A549 (cell line): ENCODE measurements around the gene FBXO7. TPM values are rescaled to one million over a fixed set of nuclear protein-coding genes. Genes with fewer than 3 reads are reported as not detected.

ENCODE experiments used
- ATAC-seq, 2 experiments: fragments of 200-7000 bp in 1 of 2; fragments of >200 bp in 1 of 2; cut with Nextera tagmentation in 1 of 2; cut with Tn5 transposase in 1 of 2; 3 replicates each; pipeline versions ENCODE4 v1.8.0 to v1.9.1; 2018 to 2020; ENCODE audit warnings: mild to moderate bottlenecking in 1 of 2, moderate library complexity in 1 of 2
- CTCF ChIA-PET: fragments of 300-600 bp; sonication (Branson Sonifier 250); formaldehyde crosslinking; extraction: SDS; loops from one replicate; lab custom pipeline; 2021; ENCODE audit warnings: antibody characterized with exemption, inconsistent platforms; lab: Yijun Ruan, JAX
- POLR2A ChIA-PET: fragments of 350-600 bp; formaldehyde crosslinking; extraction: SDS; loops from one replicate; lab custom pipeline; 2021; ENCODE audit warnings: antibody characterized with exemption, inconsistent platforms; lab: Yijun Ruan, JAX
- DNase-seq, 2 experiments: peaks; one replicate each; pipeline versions ENCODE4 v3.0.0 to v3.0.0-alpha.2; 2011 to 2016; ENCODE audit warnings: low read depth in 1 of 2, low spot score in 1 of 2
- FAIRE-seq: peaks from 2 replicates; lab custom pipeline; 2011; peaks lifted over from hg19 to GRCh38; lab: Jason Lieb, UNC
- H3K27ac ChIP-seq, 2 experiments: fragments of >200 bp; sonication (Bioruptor Twin); formaldehyde crosslinking; 3 replicates each; pipeline ENCODE4 v1.5.1; 2016 to 2017
- H3K4me1 ChIP-seq: fragments of >200 bp; sonication (Bioruptor Twin); formaldehyde crosslinking; 3 replicates; pipeline ENCODE4 v1.6.1; 2016
- H3K4me2 ChIP-seq: fragments of >200 bp; sonication (Bioruptor Twin); formaldehyde crosslinking; 3 replicates; pipeline ENCODE4 v1.6.1; 2016
- H3K4me3 ChIP-seq: fragments of >200 bp; sonication (Bioruptor Twin); formaldehyde crosslinking; 3 replicates; pipeline ENCODE4 v1.5.1; 2016
- H3K9me3 ChIP-seq: fragments of >200 bp; sonication (Bioruptor Twin); formaldehyde crosslinking; 3 replicates; pipeline ENCODE4 v1.6.1; 2016
- BCL3 ChIP-seq: fragments of >200 bp; sonication (Bioruptor Twin); formaldehyde crosslinking; IDR thresholded peaks from 3 replicates; pipeline ENCODE4 v1.6.1; 2016
- E2F6 ChIP-seq: IDR thresholded peaks from 2 replicates; pipeline ENCODE4 v1.6.1; 2012; ENCODE audit warnings: low read depth, borderline replicate concordance
- HDAC2 ChIP-seq: fragments of 200-600 bp; sonication (generic); IDR thresholded peaks from 2 replicates; pipeline ENCODE4 v1.6.1; 2016
- HEYL ChIP-seq: fragments of 250-450 bp; sonication (Bioruptor Pico); IDR thresholded peaks from 2 replicates; pipeline ENCODE4 v1.8.0; 2021; ENCODE audit warnings: mild to moderate bottlenecking, moderate library complexity
- HOXB13 ChIP-seq: fragments of 250-450 bp; sonication (Bioruptor Pico); IDR thresholded peaks from 2 replicates; pipeline ENCODE4 v1.5.0; 2020; ENCODE audit warnings: low read depth, mild to moderate bottlenecking, moderate library complexity
- JUN ChIP-seq, 2 experiments: fragments of >200 bp; sonication (Bioruptor Twin); formaldehyde crosslinking; IDR thresholded peaks; 2 replicates in 1 of 2; 3 replicates in 1 of 2; pipeline ENCODE4 v1.6.1; 2016 to 2017
- JUNB ChIP-seq: fragments of >200 bp; sonication (Bioruptor Twin); formaldehyde crosslinking; IDR thresholded peaks from 2 replicates; pipeline ENCODE4 v1.6.1; 2016
- KDM1A ChIP-seq: fragments of 200-600 bp; sonication (generic); IDR thresholded peaks from 2 replicates; pipeline ENCODE4 v1.6.1; 2016; ENCODE audit warnings: low read depth, mild to moderate bottlenecking
- MAX ChIP-seq: IDR thresholded peaks from 2 replicates; pipeline ENCODE4 v1.6.1; 2012
- MAZ ChIP-seq: fragments of 150-350 bp; IDR thresholded peaks from 2 replicates; pipeline ENCODE4 v1.6.1; 2014; ENCODE audit warnings: antibody characterized with exemption, low read depth, low read length, borderline replicate concordance
- MYC ChIP-seq: IDR thresholded peaks from 2 replicates; pipeline ENCODE4 v1.6.1; 2012; ENCODE audit warnings: mild to moderate bottlenecking, inconsistent platforms, low read length, improper control_type of control experiment, borderline replicate concordance
- NFE2L2 ChIP-seq: fragments of 150-350 bp; conservative IDR thresholded peaks from 2 replicates; pipeline ENCODE4 v1.6.1; 2014; ENCODE audit warnings: low read length
- PBX3 ChIP-seq: IDR thresholded peaks from 2 replicates; pipeline ENCODE4 v1.6.1; 2012
- RARB ChIP-seq: fragments of 250-450 bp; sonication (Bioruptor Pico); IDR thresholded peaks from 2 replicates; pipeline ENCODE4 v1.8.0; 2021; ENCODE audit warnings: mild to moderate bottlenecking, moderate library complexity
- RCOR1 ChIP-seq: fragments of 150-350 bp; IDR thresholded peaks from 2 replicates; pipeline ENCODE4 v1.6.1; 2014; ENCODE audit warnings: antibody characterized with exemption, low read length, low read depth
- REST ChIP-seq: fragments of 200-600 bp; sonication (generic); IDR thresholded peaks from 2 replicates; pipeline ENCODE4 v1.6.1; 2016; ENCODE audit warnings: antibody characterized with exemption, mild to moderate bottlenecking, moderate library complexity
- RFX5 ChIP-seq: fragments of 450-650 bp; IDR thresholded peaks from 2 replicates; pipeline ENCODE4 v1.7.1; 2014; ENCODE audit warnings: antibody characterized with exemption, mild to moderate bottlenecking, moderate library complexity
- RNF2 ChIP-seq: fragments of 200-600 bp; sonication (generic); IDR thresholded peaks from 2 replicates; pipeline ENCODE4 v1.6.1; 2016; ENCODE audit warnings: low read depth, mild to moderate bottlenecking, antibody characterized with exemption, moderate library complexity, borderline replicate concordance
- SREBF2 ChIP-seq: fragments of 450-650 bp; IDR thresholded peaks from 2 replicates; pipeline ENCODE4 v1.6.1; 2014; ENCODE audit warnings: mild to moderate bottlenecking, moderate library complexity
- USF2 ChIP-seq: fragments of 450-650 bp; IDR thresholded peaks from 2 replicates; pipeline ENCODE4 v1.6.1; 2014; ENCODE audit warnings: antibody characterized with exemption
- ZC3H11A ChIP-seq: fragments of 450-650 bp; IDR thresholded peaks from 2 replicates; pipeline ENCODE4 v1.6.1; 2014; ENCODE audit warnings: antibody characterized with exemption, mild to moderate bottlenecking
- ZFP36 ChIP-seq: fragments of 450-650 bp; IDR thresholded peaks from 2 replicates; pipeline ENCODE4 v1.6.1; 2014; ENCODE audit warnings: borderline replicate concordance; ENCODE audit not compliant: partially characterized antibody
- WGBS: methylation state at CpG from one replicate; pipeline ENCODE4 v1.1.6; 2017; ENCODE audit errors: missing lambda C conversion rate; 5-methylcytosine and 5-hydroxymethylcytosine counted together
- polyA plus RNA-seq, 4 experiments: library from polyadenylated mRNA; depleted of rRNA in 3 of 4; stranded (reverse); fragments of >200 nt; fragmentation: RNase III in 1 of 4; extraction: RNeasy Plus Mini Kit Qiagen cat#74134 plus additional on column Dnase treatment in 1 of 4; gene quantifications; 2 replicates in 3 of 4; 3 replicates in 1 of 4; pipeline ENCODE4 v1.2.3, GENCODE V29; 2011 to 2017

FBXO7 gene
- polyA plus RNA-seq, 2 of the 4 experiments (the other 2 are of a cell fraction), result 58.0 to 131 TPM

GRCh38 chr22:32532820-32533128 is 58.2 kb downstream of the FBXO7 start:
- ATAC-seq (no peak), FAIRE-seq (no peak), DNase-seq (no peak)
- Histone ChIP-seq H3K4me2 (no peak overlapping the region), H3K4me3 (no peak overlapping the region), H3K27ac (no peak overlapping the region), H3K9me3 (no peaks in the 10 kb centered on the region), H3K4me1 (peaks cover 16% of the 10 kb centered on the region)
- ChIA-PET POLR2A (no interaction called here), CTCF (interaction anchor here (1.5 to 10.5 kb wide), 3 partner anchors 265 to 468 kb away, joined by 5 to 187 read pairs (median 39); partner anchors contain the start of gene TIMP3)
- WGBS, result 82% methylated on average over 5 of the region's 10 CpGs
- TF ChIP-seq RCOR1 (no peak), RNF2 (no peak), MYC (no peak), E2F6 (no peak), ZFP36 (no peak), HEYL (CRISPR knock-in tag) (no peak), HOXB13 (no peak), KDM1A (no peak), RFX5 (no peak), MAZ (no peak), JUNB (no peak), ZC3H11A (no peak), JUN (IDR thresholded peaks at IDR 0.05) (no peak), NFE2L2 (no peak), PBX3 (no peak), HDAC2 (no peak), SREBF2 (no peak), BCL3 (no peak), USF2 (no peak)

- H3K4me3 ChIP-seq, result no peak overlapping the region
- H3K27ac ChIP-seq, result peak overlapping the region; percentile 56 to 59; a peak in 3 of 6 replicates
- H3K9me3 ChIP-seq, result no peaks in the 10 kb centered on the region
- TF ChIP-seq USF2 (no peak), MAX (no peak), REST (no peak), RARB (CRISPR knock-in tag) (no peak), PBX3 (no peak), ZC3H11A (no peak)
- no peak for DNase-seq
- ATAC-seq, result no peak
- ChIA-PET CTCF (interaction anchor here (0.7 to 10.5 kb wide), 2 partner anchors 34 to 264 kb away, joined by 3 to 187 read pairs; partner anchors contain the start of gene TIMP3), POLR2A (no interaction called here)
- peaks cover 16% of the 10 kb centered on the region for H3K4me1 ChIP-seq
- no peak for FAIRE-seq
- peak overlapping the region; percentile 26; the same call in 1 of the 3 replicates for H3K4me2 ChIP-seq
- WGBS, result 65% methylated on average over 11 of the region's 15 CpGs
Observed at GRCh38 chr22:32533265-32534111, 58.9 kb downstream of the FBXO7 start.
